ENCODE data around the gene EFCAB6.

DNA sequence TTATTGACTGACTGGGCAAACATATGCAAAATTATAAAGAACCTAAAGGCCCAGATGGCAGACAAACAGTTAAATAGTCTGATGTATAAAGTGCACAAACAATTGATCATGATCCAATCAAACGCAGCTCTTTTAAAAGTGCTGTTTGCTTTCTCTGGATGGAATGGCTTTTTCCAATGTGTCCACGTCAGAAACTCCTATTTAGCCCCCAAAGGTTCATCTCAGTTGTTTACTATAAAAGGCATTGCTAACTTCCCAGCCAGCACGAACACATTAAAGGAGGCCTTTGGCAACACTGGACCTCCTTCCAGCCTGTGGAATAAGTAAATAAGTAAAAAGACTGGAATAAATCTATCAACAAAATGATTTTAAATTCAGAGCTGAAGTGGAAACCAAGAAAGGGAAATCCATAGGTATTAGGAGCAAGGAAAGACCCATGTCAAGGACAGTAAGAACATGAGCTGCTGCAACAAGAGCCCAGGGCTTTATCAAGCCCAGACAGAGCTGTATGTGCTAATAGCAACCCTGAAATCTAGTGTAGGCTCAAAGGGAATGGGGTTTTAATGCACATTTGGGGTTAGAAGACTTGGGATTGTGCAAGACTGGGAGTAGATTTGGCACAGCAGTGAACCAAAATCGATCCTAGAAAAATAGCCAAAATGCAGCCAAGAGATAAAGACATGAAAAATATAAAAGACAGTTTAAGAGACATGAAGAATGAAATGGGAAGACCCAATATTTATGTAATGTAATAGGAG, 105.4 kb downstream of the EFCAB6 start:
- TF ChIP-seq, protein P1, sequence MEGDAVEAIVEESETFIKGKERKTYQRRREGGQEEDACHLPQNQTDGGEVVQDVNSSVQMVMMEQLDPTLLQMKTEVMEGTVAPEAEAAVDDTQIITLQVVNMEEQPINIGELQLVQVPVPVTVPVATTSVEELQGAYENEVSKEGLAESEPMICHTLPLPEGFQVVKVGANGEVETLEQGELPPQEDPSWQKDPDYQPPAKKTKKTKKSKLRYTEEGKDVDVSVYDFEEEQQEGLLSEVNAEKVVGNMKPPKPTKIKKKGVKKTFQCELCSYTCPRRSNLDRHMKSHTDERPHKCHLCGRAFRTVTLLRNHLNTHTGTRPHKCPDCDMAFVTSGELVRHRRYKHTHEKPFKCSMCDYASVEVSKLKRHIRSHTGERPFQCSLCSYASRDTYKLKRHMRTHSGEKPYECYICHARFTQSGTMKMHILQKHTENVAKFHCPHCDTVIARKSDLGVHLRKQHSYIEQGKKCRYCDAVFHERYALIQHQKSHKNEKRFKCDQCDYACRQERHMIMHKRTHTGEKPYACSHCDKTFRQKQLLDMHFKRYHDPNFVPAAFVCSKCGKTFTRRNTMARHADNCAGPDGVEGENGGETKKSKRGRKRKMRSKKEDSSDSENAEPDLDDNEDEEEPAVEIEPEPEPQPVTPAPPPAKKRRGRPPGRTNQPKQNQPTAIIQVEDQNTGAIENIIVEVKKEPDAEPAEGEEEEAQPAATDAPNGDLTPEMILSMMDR (IDR thresholded peaks at IDR 0.05; ENCODE audit: low read depth, low read length, missing input control): no peak
- TF ChIP-seq ATF3 (IDR thresholded peaks at IDR 0.05) (no peak), EGR1 (IDR thresholded peaks at IDR 0.05; ENCODE audit: low read depth in 2 of 2) (no peak), SP1 (IDR thresholded peaks at IDR 0.05) (no peak)
